H9 (cell line): ENCODE measurements around the gene ITIH2. TPM values are rescaled to one million over a fixed set of nuclear protein-coding genes. Genes with fewer than 3 reads are reported as not detected.

Source experiments
- DNase-seq: peaks from one replicate; pipeline ENCODE4 v3.0.0-alpha.2; 2017
- H2AFZ ChIP-seq: one replicate; pipeline ENCODE4 v1.6.1; 2013; ENCODE audit warnings: mild to moderate bottlenecking, low read length, control low read depth, moderate library complexity
- H2AK5ac ChIP-seq: 2 replicates; pipeline ENCODE4 v1.6.1; 2013; ENCODE audit warnings: low read length, control low read depth, mixed read lengths; ENCODE audit not compliant: insufficient read length
- H2BK120ac ChIP-seq: one replicate; pipeline ENCODE4 v1.6.1; 2013; ENCODE audit warnings: low read depth, mild to moderate bottlenecking, low read length, control low read depth, inconsistent platforms; ENCODE audit not compliant: poor library complexity, severe bottlenecking
- H2BK12ac ChIP-seq: 2 replicates; pipeline ENCODE4 v1.6.1; 2013; ENCODE audit warnings: low read length, control low read depth, mixed read lengths, low read depth; ENCODE audit not compliant: insufficient read length
- H2BK15ac ChIP-seq: 2 replicates; pipeline ENCODE4 v1.6.1; 2013; ENCODE audit warnings: low read depth, low read length, control low read depth
- H2BK20ac ChIP-seq: one replicate; pipeline ENCODE4 v1.6.1; 2013; ENCODE audit warnings: low read depth, mild to moderate bottlenecking, low read length, control low read depth, inconsistent platforms; ENCODE audit not compliant: poor library complexity, severe bottlenecking
- H2BK5ac ChIP-seq: 2 replicates; pipeline ENCODE4 v1.6.1; 2013; ENCODE audit warnings: low read length, control low read depth, mixed read lengths; ENCODE audit not compliant: insufficient read length
- H3K14ac ChIP-seq: 2 replicates; pipeline ENCODE4 v1.6.1; 2013; ENCODE audit warnings: low read length, control low read depth; ENCODE audit not compliant: insufficient read depth
- H3K18ac ChIP-seq: 2 replicates; pipeline ENCODE4 v1.6.1; 2013; ENCODE audit warnings: low read depth, mild to moderate bottlenecking, mixed read lengths, low read length, control low read depth; ENCODE audit not compliant: insufficient read length
- H3K23ac ChIP-seq: 2 replicates; pipeline ENCODE4 v1.6.1; 2013; ENCODE audit warnings: low read length, control low read depth, mixed read lengths, low read depth; ENCODE audit not compliant: insufficient read length
- H3K23me2 ChIP-seq: 2 replicates; pipeline ENCODE4 v1.6.1; 2013; ENCODE audit warnings: low read depth, mild to moderate bottlenecking, mixed read lengths, low read length, control low read depth; ENCODE audit not compliant: insufficient read length, poor library complexity, severe bottlenecking
- H3K27ac ChIP-seq: 2 replicates; pipeline ENCODE4 v1.5.1; 2013; ENCODE audit warnings: low read length, control low read depth, mixed read lengths, low read depth; ENCODE audit not compliant: insufficient read length
- H3K27me3 ChIP-seq: 2 replicates; pipeline ENCODE4 v1.6.1; 2013; ENCODE audit warnings: low read length, control low read depth, inconsistent platforms; ENCODE audit not compliant: insufficient read depth
- H3K4ac ChIP-seq: 2 replicates; pipeline ENCODE4 v1.6.1; 2013; ENCODE audit warnings: low read depth, mild to moderate bottlenecking, control low read depth, inconsistent platforms, low read length, moderate library complexity
- H3K4me1 ChIP-seq: 2 replicates; pipeline ENCODE4 v1.6.1; 2013; ENCODE audit warnings: low read length, control low read depth, inconsistent platforms; ENCODE audit not compliant: insufficient read depth
- H3K4me2 ChIP-seq: 2 replicates; pipeline ENCODE4 v1.6.1; 2013; ENCODE audit warnings: low read length, control low read depth, mixed read lengths; ENCODE audit not compliant: insufficient read length, insufficient read depth
- H3K56ac ChIP-seq: 2 replicates; pipeline ENCODE4 v1.6.1; 2013; ENCODE audit warnings: low read depth, mild to moderate bottlenecking, mixed read lengths, low read length, control low read depth; ENCODE audit not compliant: insufficient read length
- H3K79me1 ChIP-seq: 2 replicates; pipeline ENCODE4 v1.6.1; 2013; ENCODE audit warnings: low read depth, mild to moderate bottlenecking, moderate library complexity, low read length, control low read depth, inconsistent platforms; ENCODE audit not compliant: insufficient read depth, poor library complexity, severe bottlenecking
- H3K79me2 ChIP-seq: 2 replicates; pipeline ENCODE4 v1.6.1; 2013; ENCODE audit warnings: low read length, control low read depth, inconsistent platforms; ENCODE audit not compliant: insufficient read depth
- H3K9ac ChIP-seq: 2 replicates; pipeline ENCODE4 v1.6.1; 2013; ENCODE audit warnings: low read length, control low read depth, mixed read lengths; ENCODE audit not compliant: insufficient read length; ENCODE audit errors: extremely low read depth
- H3K9me3 ChIP-seq: one replicate; pipeline ENCODE4 v1.6.1; 2013; ENCODE audit warnings: low read depth, low read length, inconsistent platforms; ENCODE audit not compliant: control insufficient read depth
- H3T11ph ChIP-seq: one replicate; pipeline ENCODE4 v1.6.1; 2013; ENCODE audit warnings: mild to moderate bottlenecking, low read length, control low read depth, inconsistent platforms
- H4K20me1 ChIP-seq: one replicate; pipeline ENCODE4 v1.6.1; 2013; ENCODE audit not compliant: control insufficient read depth, insufficient read length, insufficient read depth
- H4K5ac ChIP-seq: 2 replicates; pipeline ENCODE4 v1.6.1; 2013; ENCODE audit warnings: low read depth, mild to moderate bottlenecking, mixed read lengths, low read length, control low read depth; ENCODE audit not compliant: insufficient read length
- H4K8ac ChIP-seq: replicated peaks from 2 replicates; pipeline ENCODE4 v1.6.1; 2013; ENCODE audit warnings: low read length, control low read depth, mixed read lengths, low read depth; ENCODE audit not compliant: insufficient read length
- H4K91ac ChIP-seq: 2 replicates; pipeline ENCODE4 v1.6.1; 2013; ENCODE audit warnings: low read depth, mild to moderate bottlenecking, moderate library complexity, mixed read lengths, low read length, control low read depth; ENCODE audit not compliant: insufficient read length
- H3K27ac Mint-ChIP-seq, 3 experiments: 2 replicates in 2 of 3; 3 replicates in 1 of 3; pipeline ENCODE4 v1.8.0; 2020 to 2021; ENCODE audit warnings: mixed read lengths in 3 of 3, mild to moderate bottlenecking in 1 of 3, moderate library complexity in 1 of 3
- H3K27me3 Mint-ChIP-seq: 2 replicates; pipeline ENCODE4 v1.8.0; 2021; ENCODE audit warnings: low read depth, mild to moderate bottlenecking, moderate library complexity, mixed read lengths
- H3K36me3 Mint-ChIP-seq, 3 experiments: 2 replicates in 2 of 3; 3 replicates in 1 of 3; pipeline ENCODE4 v1.8.0; 2020 to 2021; ENCODE audit warnings: low read depth in 3 of 3, mixed read lengths in 3 of 3; ENCODE audit not compliant: insufficient read depth in 1 of 3
- H3K4me1 Mint-ChIP-seq, 2 experiments: 2 replicates each; pipeline ENCODE4 v1.8.0; 2020; ENCODE audit warnings: mixed read lengths in 2 of 2
- H3K4me3 Mint-ChIP-seq, 2 experiments: 2 replicates in 1 of 2; 3 replicates in 1 of 2; pipeline ENCODE4 v1.8.0; 2020 to 2021; ENCODE audit warnings: mild to moderate bottlenecking in 2 of 2, mixed read lengths in 2 of 2, moderate library complexity in 1 of 2
- H3K9me3 Mint-ChIP-seq, 2 experiments: 2 replicates in 1 of 2; 3 replicates in 1 of 2; pipeline ENCODE4 v1.8.0; 2020; ENCODE audit warnings: mild to moderate bottlenecking in 2 of 2, mixed read lengths in 2 of 2, moderate library complexity in 1 of 2
- WGBS: extraction: QIAGEN DNeasy Blood & Tissue Kit; methylation state at CpG from one replicate; pipeline ENCODE4 v1.1.7; 2013; ENCODE audit warnings: missing lambda C conversion rate, low lambda C conversion rate, mixed read lengths; ENCODE audit not compliant: insufficient read length; ENCODE audit errors: extremely low coverage; 5-methylcytosine and 5-hydroxymethylcytosine counted together
- total RNA-seq: library from RNA; stranded (reverse); gene quantifications from 2 replicates; pipeline ENCODE4 v1.2.1, GENCODE V29; 2021
- TF ChIP-seq, protein P1 (sequence below): fragments of 200-600 bp; sonication (generic); conservative IDR thresholded peaks from 3 replicates; pipeline ENCODE4 v1.8.0; 2021; ENCODE audit warnings: antibody characterized with exemption, mild to moderate bottlenecking

The ITIH2 gene
- total RNA-seq, 1 experiment from 2014 or later: not detected

GRCh38 chr10:7696545-7696944 is 6.6 kb upstream of the ITIH2 start:
- no peak overlapping the region for H3K27ac Mint-ChIP-seq
- Histone ChIP-seq H3K4me1 (no peaks in the 10 kb centered on the region), H3K9me3 (no peaks in the 10 kb centered on the region), H2BK5ac (no peak overlapping the region), H2BK120ac (no peak overlapping the region), H3K79me1 (no peaks in the 10 kb centered on the region), H2BK15ac (no peak overlapping the region), H2AK5ac (no peak overlapping the region), H3K18ac (no peak overlapping the region), H3K4me2 (no peak overlapping the region), H2BK12ac (no peak overlapping the region), H4K8ac (no peak overlapping the region), H2AFZ (no peak overlapping the region), H4K20me1 (no peaks in the 10 kb centered on the region), H4K91ac (no peak overlapping the region), H3K9ac (no peak overlapping the region), H3K14ac (no peak overlapping the region), H3K23me2 (no peaks in the 10 kb centered on the region), H3T11ph (no peak overlapping the region), H3K27me3 (no peaks in the 10 kb centered on the region), H3K56ac (no peak overlapping the region), H3K4ac (no peak overlapping the region), H3K27ac (no peak overlapping the region), H3K79me2 (no peaks in the 10 kb centered on the region), H2BK20ac (no peak overlapping the region), H4K5ac (no peak overlapping the region), H3K23ac (no peak overlapping the region)
- no peak for DNase-seq
- TF ChIP-seq, protein P1, sequence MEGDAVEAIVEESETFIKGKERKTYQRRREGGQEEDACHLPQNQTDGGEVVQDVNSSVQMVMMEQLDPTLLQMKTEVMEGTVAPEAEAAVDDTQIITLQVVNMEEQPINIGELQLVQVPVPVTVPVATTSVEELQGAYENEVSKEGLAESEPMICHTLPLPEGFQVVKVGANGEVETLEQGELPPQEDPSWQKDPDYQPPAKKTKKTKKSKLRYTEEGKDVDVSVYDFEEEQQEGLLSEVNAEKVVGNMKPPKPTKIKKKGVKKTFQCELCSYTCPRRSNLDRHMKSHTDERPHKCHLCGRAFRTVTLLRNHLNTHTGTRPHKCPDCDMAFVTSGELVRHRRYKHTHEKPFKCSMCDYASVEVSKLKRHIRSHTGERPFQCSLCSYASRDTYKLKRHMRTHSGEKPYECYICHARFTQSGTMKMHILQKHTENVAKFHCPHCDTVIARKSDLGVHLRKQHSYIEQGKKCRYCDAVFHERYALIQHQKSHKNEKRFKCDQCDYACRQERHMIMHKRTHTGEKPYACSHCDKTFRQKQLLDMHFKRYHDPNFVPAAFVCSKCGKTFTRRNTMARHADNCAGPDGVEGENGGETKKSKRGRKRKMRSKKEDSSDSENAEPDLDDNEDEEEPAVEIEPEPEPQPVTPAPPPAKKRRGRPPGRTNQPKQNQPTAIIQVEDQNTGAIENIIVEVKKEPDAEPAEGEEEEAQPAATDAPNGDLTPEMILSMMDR: no peak
- H3K4me3 Mint-ChIP-seq: no peak overlapping the region
- H3K27me3 Mint-ChIP-seq: no peaks in the 10 kb centered on the region; the same call in 1 of the 2 replicates
- peaks cover 22 to 23% of the 10 kb centered on the region in 2 experiments for H3K9me3 Mint-ChIP-seq
- H3K4me1 Mint-ChIP-seq: no peaks in the 10 kb centered on the region
- H3K36me3 Mint-ChIP-seq: peaks cover 4 to 12% (median 8%) of the 10 kb centered on the region in 3 experiments; a peak in 6 of 7 replicates
- WGBS: no CpG with 5 or more reads among the region's 3 CpGs
